PC-3 (cell line): ENCODE measurements around the gene LRP1B.

Source experiments
- CTCF ChIP-seq: fragments of 300-600 bp; sonication (generic); conservative IDR thresholded peaks from 2 replicates; pipeline ENCODE4 v1.5.1; 2017; ENCODE audit warnings: antibody characterized with exemption, low read depth, mild to moderate bottlenecking, low read length
- EZH2 ChIP-seq: fragments of 300-600 bp; sonication (generic); IDR thresholded peaks from one replicate; pipeline ENCODE4 v1.6.1; 2017; ENCODE audit warnings: antibody characterized with exemption, mild to moderate bottlenecking, low read length; ENCODE audit not compliant: unreplicated experiment

GRCh38 chr2:141380008-141380979 is 750.5 kb downstream of the LRP1B start:
- no peak for TF ChIP-seq CTCF
- TF ChIP-seq EZH2 = no peak
